ENCODE measurements around the gene CDH4. TPM values are rescaled to one million over a fixed set of nuclear protein-coding genes. Genes with fewer than 3 reads are reported as not detected.
"Not testable (repeated sequence)": the region's sequence is repeated elsewhere in the genome, so short reads cannot be mapped to it uniquely, and the experiment has no call there.

CDH4 gene
- total RNA-seq, 1 donor from 2014 or later, result not detected

GRCh38 chr20:61442075-61442670 lies 190.1 kb downstream of the CDH4 start:
- no peak for DNase-seq (ENCODE audit: low spot score)
- intact Hi-C loops (cut with DNase I), result no loop called here

DNA sequence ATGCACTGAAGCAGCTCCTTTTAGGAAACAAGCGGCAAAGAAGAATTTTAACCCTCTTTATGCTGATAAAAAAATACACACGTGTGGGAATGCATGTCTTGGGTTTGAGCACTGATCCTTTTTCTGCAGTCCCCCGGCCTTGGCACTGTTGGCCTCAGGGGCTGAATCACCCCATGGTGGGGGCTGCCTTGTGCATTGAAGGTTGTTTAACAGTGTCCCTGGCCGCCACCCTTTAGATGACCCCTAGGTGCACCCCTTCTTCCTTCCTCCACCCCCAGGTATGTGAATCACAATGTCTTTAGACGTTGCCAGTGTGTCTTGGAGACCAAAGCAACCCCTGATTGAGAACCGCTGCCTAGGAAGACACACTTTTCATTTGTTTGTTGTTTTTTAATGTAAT lies 190.7 kb downstream of the CDH4 start:
- no peak for DNase-seq (ENCODE audit: low spot score)
- intact Hi-C loops (cut with DNase I), result no loop called here

- DNase-seq (ENCODE audit: low spot score), result no peak
Observed at GRCh38 chr20:61443443-61444126, 191.5 kb downstream of the CDH4 start.

GRCh38 chr20:61444637-61445036 lies 192.6 kb downstream of the CDH4 start:
- intact Hi-C loops (cut with DNase I), result no loop called here
- DNase-seq (ENCODE audit: low spot score), result no peak

More at GRCh38 chr20:61443443-61444126, 191.5 kb downstream of the CDH4 start:
- intact Hi-C loops (cut with DNase I), result no loop called here

DNA sequence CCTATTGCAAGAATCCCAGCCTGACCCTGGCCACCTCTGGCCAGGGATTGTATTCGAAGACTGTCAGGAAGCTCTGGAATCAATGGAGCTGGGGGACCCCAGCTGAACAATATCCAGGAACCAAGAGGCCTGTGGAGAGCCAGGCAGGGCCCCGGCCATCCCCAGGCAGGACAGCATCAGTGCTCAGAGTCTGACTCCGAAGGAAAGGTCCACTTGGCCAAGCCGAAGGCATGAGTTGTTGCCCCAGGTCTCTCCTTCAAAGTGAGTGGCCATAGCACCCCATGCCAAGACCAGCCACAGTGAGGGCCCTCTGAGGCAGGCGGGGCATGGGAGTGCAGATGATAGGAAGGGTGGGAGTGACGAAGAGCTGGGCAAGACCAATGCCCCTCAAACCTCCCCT lies 193.1 kb downstream of the CDH4 start:
- intact Hi-C loops (cut with DNase I), result no loop called here
- DNase-seq (ENCODE audit: low spot score), result no peak

DNA sequence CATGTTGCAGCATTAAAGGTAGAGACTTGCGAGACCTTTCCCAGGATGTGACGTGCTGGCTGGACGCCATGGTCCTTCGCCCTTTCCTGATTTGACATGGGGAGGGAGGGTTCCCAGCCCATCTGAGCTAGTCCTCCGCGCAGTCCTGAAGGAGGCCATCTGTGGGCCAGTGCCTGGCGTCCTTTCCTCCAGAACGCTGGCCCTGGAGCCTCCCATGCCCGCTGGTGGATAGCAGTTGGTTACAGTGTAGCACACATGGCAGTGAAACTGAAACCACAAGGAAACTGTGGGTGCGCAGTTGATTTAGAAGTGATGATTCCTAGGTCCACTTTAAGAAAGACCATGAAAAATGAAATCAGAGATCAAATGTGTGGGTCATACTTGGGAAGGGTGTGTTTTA lies 193.7 kb downstream of the CDH4 start:
- DNase-seq (ENCODE audit: low spot score), result no peak
- intact Hi-C loops (cut with DNase I), result no loop called here

- intact Hi-C loops (cut with DNase I), result no loop called here
- DNase-seq (ENCODE audit: low spot score), result no peak
Observed at GRCh38 chr20:61447952-61448351, 195.9 kb downstream of the CDH4 start.

GRCh38 chr20:61448386-61448785 lies 196.3 kb downstream of the CDH4 start:
- no peak for DNase-seq (ENCODE audit: low spot score)
- intact Hi-C loops (cut with DNase I), result no loop called here

DNA sequence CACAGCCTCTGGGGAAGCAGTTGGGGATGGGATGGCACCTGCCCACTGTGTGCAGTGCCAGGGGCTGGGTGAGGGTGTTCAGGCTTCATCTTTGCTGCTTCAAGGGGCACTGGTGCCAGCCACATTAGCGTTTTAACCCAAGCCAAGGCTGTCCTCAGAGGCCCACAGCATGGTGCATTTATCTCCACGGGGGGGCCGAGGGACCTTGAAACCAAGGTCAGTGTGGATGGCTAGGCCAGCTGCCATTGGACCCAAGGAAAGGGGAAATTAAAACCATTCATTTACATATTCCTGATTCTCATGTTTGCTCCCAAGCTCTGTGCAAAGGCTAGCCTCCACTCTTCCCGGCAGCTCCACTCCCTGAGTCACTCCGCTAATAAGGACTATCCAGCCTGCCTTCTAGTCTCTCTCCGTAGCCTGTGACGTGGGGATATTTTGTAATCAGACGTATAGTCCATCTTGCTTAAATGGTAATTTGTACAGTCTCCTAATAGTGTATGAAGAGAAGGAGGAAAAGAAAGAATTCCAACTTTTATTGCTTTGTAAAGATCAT lies 197.1 kb downstream of the CDH4 start:
- intact Hi-C loops (cut with DNase I), result no loop called here
- DNase-seq (ENCODE audit: low spot score), result no peak

- DNase-seq (ENCODE audit: low spot score), result no peak
- intact Hi-C loops (cut with DNase I), result no loop called here
Observed at GRCh38 chr20:61449916-61450315, 197.9 kb downstream of the CDH4 start.

GRCh38 chr20:61450549-61450948 lies 198.5 kb downstream of the CDH4 start:
- no peak for DNase-seq (ENCODE audit: low spot score)
- intact Hi-C loops (cut with DNase I), result no loop called here

- no peak for DNase-seq (ENCODE audit: low spot score)
- intact Hi-C loops (cut with DNase I), result no loop called here
Observed at GRCh38 chr20:61451009-61451408, 198.9 kb downstream of the CDH4 start.

GRCh38 chr20:61451953-61452352 lies 199.9 kb downstream of the CDH4 start:
- intact Hi-C loops (cut with DNase I), result no loop called here
- DNase-seq (ENCODE audit: low spot score), result no peak

DNA sequence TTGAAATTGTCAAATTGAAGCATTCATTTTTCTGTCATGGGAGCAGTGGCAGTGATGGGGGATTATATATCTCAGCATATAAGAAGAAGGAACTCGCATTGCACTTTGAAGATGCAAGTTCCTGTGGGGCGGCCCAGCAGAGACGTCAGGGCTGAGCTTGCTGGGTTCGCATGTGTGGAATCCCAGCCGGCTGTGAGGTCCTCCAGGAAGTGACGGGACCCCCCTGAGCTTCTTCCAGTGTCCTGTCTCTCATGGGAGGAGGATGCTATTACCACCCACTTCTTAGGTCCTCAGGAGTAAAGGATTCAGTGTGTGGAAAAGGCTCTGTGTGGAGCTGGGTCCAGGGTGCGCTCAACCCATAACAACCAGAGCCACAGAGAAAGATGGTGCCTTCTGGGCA lies 201.2 kb downstream of the CDH4 start:
- intact Hi-C loops (cut with DNase I), result no loop called here

DNA sequence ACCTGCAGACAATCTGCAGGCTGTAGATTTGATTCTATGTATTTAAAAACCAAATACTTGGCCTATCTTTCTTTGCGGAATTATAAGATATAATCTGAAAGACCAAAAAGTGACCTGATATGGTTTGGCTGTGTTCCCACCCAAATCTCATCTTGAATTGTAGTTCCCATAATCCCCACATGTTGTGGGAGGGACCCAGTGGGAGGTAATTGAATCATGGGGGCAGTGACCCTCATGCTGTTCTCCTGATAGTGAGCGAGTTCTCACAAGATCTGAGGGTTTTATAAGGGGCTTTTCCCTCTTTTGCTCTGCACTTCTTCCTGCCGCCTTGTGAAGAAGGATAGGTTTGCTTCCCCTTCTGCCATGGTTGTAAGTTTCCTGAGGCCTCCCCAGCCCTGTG lies 201.6 kb downstream of the CDH4 start:
- DNase-seq (ENCODE audit: low spot score); intact Hi-C loops (cut with DNase I): not testable (repeated sequence)

More for the DNA sequence above, 201.2 kb downstream of the CDH4 start:
- no peak for DNase-seq (ENCODE audit: low spot score)

- intact Hi-C loops (cut with DNase I), result no loop called here
- DNase-seq (ENCODE audit: low spot score), result no peak
Observed at GRCh38 chr20:61454053-61454452, 202.0 kb downstream of the CDH4 start.

GRCh38 chr20:61455508-61456215 lies 203.6 kb downstream of the CDH4 start:
- no peak for DNase-seq (ENCODE audit: low spot score)
- intact Hi-C loops (cut with DNase I), result no loop called here

DNA sequence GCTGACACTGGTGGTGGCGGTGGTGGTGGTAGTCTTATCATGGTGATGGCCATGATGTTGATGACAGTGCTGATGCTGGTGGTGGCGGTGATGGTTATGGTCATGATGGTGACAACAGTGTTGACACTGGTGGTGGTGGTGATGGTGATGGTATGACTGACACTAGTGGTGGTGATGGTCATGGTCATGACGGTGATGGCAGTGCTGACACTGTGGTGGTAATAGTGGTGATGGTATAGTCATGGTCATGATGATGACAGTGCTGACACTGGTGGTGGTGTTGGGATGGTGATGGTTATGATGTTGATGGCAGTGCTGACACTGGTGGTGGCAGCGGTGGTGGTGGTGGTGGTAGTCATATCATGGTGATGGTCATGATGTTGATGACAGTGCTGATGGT lies 205.7 kb downstream of the CDH4 start:
- no peak for DNase-seq (ENCODE audit: low spot score)
- intact Hi-C loops (cut with DNase I), result no loop called here

- intact Hi-C loops (cut with DNase I), result no loop called here
- DNase-seq (ENCODE audit: low spot score), result no peak
Observed at GRCh38 chr20:61458146-61458746, 206.2 kb downstream of the CDH4 start.

DNA sequence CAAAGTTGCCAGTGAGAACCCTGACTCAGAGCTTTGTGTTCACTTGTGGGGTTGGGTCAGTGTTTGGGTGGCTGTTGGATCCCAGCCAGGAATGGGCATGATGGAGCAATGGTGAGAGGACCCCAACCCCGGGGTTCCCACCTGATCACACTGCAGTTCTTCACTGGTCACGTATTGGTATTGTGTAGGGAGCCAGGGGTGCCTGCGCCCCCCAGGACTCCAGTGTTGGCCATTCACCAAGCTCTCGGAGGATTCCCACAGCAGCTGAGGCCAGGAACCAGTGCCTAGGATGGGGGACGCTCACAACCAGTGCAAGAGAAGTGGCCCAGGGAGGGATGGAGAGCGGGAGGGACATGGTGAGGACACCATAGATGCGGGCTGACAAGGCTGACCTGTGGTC lies 207.2 kb downstream of the CDH4 start:
- intact Hi-C loops (cut with DNase I), result no loop called here
- DNase-seq (ENCODE audit: low spot score), result no peak
